Mesenchymal stem cell (in vitro differentiated cells and primary cell): ENCODE results near the gene TFR2.

Experiments
- DNase-seq: peaks from one replicate; pipeline ENCODE4 v3.0.0-alpha.2; 2013
- H2AFZ ChIP-seq: one replicate; pipeline ENCODE4 v1.6.1; 2013; ENCODE audit warnings: low read depth, mild to moderate bottlenecking, control low read depth, inconsistent platforms, low read length, moderate library complexity
- H2AK5ac ChIP-seq: 2 replicates; pipeline ENCODE4 v1.6.1; 2013; ENCODE audit warnings: low read length, moderate library complexity, mild to moderate bottlenecking, inconsistent platforms; ENCODE audit not compliant: severe bottlenecking
- H2BK120ac ChIP-seq: one replicate; pipeline ENCODE4 v1.6.1; 2013; ENCODE audit warnings: low read depth, mild to moderate bottlenecking, inconsistent platforms, low read length, moderate library complexity
- H2BK12ac ChIP-seq, 2 experiments: one replicate each; pipeline ENCODE4 v1.6.1; 2013; ENCODE audit warnings: inconsistent platforms in 2 of 2, low read length in 2 of 2, mild to moderate bottlenecking in 2 of 2, moderate library complexity in 2 of 2, control low read depth in 1 of 2
- H2BK15ac ChIP-seq: one replicate; pipeline ENCODE4 v1.6.1; 2013; ENCODE audit warnings: mild to moderate bottlenecking, low read depth, inconsistent platforms; ENCODE audit not compliant: poor library complexity, severe bottlenecking
- H2BK5ac ChIP-seq: 2 replicates; pipeline ENCODE4 v1.6.1; 2013; ENCODE audit warnings: low read depth, mild to moderate bottlenecking, low read length, control low read depth, inconsistent platforms; ENCODE audit not compliant: poor library complexity, severe bottlenecking
- H3K14ac ChIP-seq, 2 experiments: one replicate each; pipeline ENCODE4 v1.6.1; 2013; ENCODE audit warnings: inconsistent platforms in 2 of 2, low read length in 2 of 2, control low read depth in 1 of 2, mild to moderate bottlenecking in 1 of 2, moderate library complexity in 1 of 2
- H3K18ac ChIP-seq, 2 experiments: one replicate each; pipeline ENCODE4 v1.6.1; 2013; ENCODE audit warnings: inconsistent platforms in 2 of 2, low read length in 2 of 2, control low read depth in 1 of 2, low read depth in 1 of 2, mild to moderate bottlenecking in 1 of 2
- H3K23ac ChIP-seq, 2 experiments: one replicate each; pipeline ENCODE4 v1.6.1; 2013; ENCODE audit warnings: inconsistent platforms in 2 of 2, low read length in 2 of 2, mild to moderate bottlenecking in 2 of 2, moderate library complexity in 2 of 2, control low read depth in 1 of 2
- H3K27ac ChIP-seq: 2 replicates; pipeline ENCODE4 v1.5.1; 2013; ENCODE audit warnings: mild to moderate bottlenecking, moderate library complexity, low read length, control low read depth, inconsistent platforms; ENCODE audit not compliant: poor library complexity, severe bottlenecking
- H3K27me3 ChIP-seq, 2 experiments: 2 replicates each; pipeline versions ENCODE4 v1.6.1 to v1.7.0; 2013; ENCODE audit warnings: low read length in 2 of 2, mild to moderate bottlenecking in 2 of 2, moderate library complexity in 2 of 2, control low read depth in 1 of 2, inconsistent platforms in 1 of 2; ENCODE audit not compliant: control insufficient read depth in 1 of 2, insufficient read depth in 1 of 2
- H3K36me3 ChIP-seq, 2 experiments: 2 replicates each; pipeline versions ENCODE4 v1.6.1 to v1.7.0; 2013; ENCODE audit warnings: low read length in 2 of 2, control low read depth in 1 of 2, inconsistent platforms in 1 of 2, low read depth in 1 of 2, mild to moderate bottlenecking in 1 of 2; ENCODE audit not compliant: insufficient read depth in 2 of 2, control insufficient read depth in 1 of 2
- H3K4ac ChIP-seq, 2 experiments: one replicate each; pipeline ENCODE4 v1.6.1; 2013; ENCODE audit warnings: inconsistent platforms in 2 of 2, low read length in 2 of 2, mild to moderate bottlenecking in 2 of 2, moderate library complexity in 2 of 2, control low read depth in 1 of 2, low read depth in 1 of 2
- H3K4me1 ChIP-seq: 2 replicates; pipeline ENCODE4 v1.6.1; 2013; ENCODE audit warnings: low read depth, low read length, control low read depth; ENCODE audit not compliant: control insufficient read depth, insufficient read depth
- H3K4me2 ChIP-seq: 2 replicates; pipeline ENCODE4 v1.6.1; 2013; ENCODE audit warnings: low read length, mild to moderate bottlenecking, inconsistent platforms; ENCODE audit not compliant: poor library complexity, severe bottlenecking
- H3K4me3 ChIP-seq, 2 experiments: 2 replicates each; pipeline versions ENCODE4 v1.5.1 to v1.7.0; 2013; ENCODE audit warnings: low read length in 2 of 2, mild to moderate bottlenecking in 2 of 2, control low read depth in 1 of 2, low read depth in 1 of 2; ENCODE audit not compliant: insufficient read depth in 1 of 2
- H3K79me1 ChIP-seq: replicated peaks from 2 replicates; pipeline ENCODE4 v1.6.1; 2013; ENCODE audit warnings: mild to moderate bottlenecking, control low read depth, low read length, inconsistent platforms; ENCODE audit not compliant: poor library complexity, severe bottlenecking
- H3K9ac ChIP-seq: 2 replicates; pipeline ENCODE4 v1.7.0; 2013; ENCODE audit warnings: mild to moderate bottlenecking, low read length, moderate library complexity
- H3K9me3 ChIP-seq: 2 replicates; pipeline ENCODE4 v1.7.0; 2013; ENCODE audit warnings: mild to moderate bottlenecking, low read length; ENCODE audit not compliant: control insufficient read depth
- H4K8ac ChIP-seq: one replicate; pipeline ENCODE4 v1.6.1; 2013; ENCODE audit warnings: inconsistent platforms, mild to moderate bottlenecking, low read length, moderate library complexity
- H4K91ac ChIP-seq: one replicate; pipeline ENCODE4 v1.6.1; 2013; ENCODE audit warnings: mild to moderate bottlenecking, low read length, inconsistent platforms
- WGBS: methylation state at CpG from one replicate; pipeline ENCODE4 v1.1.7; 2013; ENCODE audit warnings: mixed read lengths; 5-methylcytosine and 5-hydroxymethylcytosine counted together

TFR2 gene

DNA sequence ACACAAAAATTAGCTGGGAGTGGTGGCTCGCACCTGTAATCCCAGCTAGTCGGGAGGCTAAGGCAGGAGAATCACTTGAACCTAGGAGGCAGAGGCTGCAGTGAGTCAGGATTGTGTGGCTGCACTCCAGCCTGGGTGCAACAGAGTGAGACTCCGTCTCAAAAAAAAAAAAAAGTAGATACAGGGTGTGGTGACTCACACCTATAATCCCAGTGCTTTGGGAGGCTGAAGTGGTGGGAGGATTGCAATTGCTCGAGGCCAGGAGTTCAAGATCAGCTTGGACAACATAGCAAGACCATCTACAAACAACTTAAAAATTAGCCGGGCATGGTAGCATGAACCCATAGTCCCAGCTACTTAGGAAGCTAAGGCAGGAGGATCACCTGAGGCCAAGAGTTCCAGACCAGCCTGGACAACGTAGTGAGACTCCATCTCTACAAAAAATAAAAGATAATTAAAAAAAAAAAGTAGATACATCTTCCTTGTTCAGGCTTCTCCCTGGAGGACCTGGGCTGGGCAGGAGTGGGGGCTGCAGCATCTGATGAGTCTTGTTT is 27.0 kb downstream of the TFR2 start:
- Histone ChIP-seq H3K18ac (no peak overlapping the region), H2BK12ac (no peak overlapping the region), H2AK5ac (no peak overlapping the region), H3K4me1 (peaks cover 13% of the 10 kb centered on the region), H2AFZ (no peak overlapping the region), H3K27me3 (no peaks in the 10 kb centered on the region), H3K23ac (no peak overlapping the region), H3K27ac (no peak overlapping the region), H4K91ac (no peak overlapping the region), H3K4me3 (no peak overlapping the region), H2BK15ac (no peak overlapping the region), H4K8ac (no peak overlapping the region), H3K79me1 (peaks cover 15% of the 10 kb centered on the region), H2BK5ac (no peak overlapping the region), H3K9ac (no peak overlapping the region), H2BK120ac (no peak overlapping the region), H3K9me3 (no peaks in the 10 kb centered on the region), H3K4me2 (no peak overlapping the region), H3K36me3 (peaks cover 3 to 9% of the 10 kb centered on the region in 2 experiments), H3K14ac (no peak overlapping the region), H3K4ac (no peak overlapping the region)
- no peak for DNase-seq
- WGBS = 86% methylated on average over 4 of the region's 6 CpGs

DNA sequence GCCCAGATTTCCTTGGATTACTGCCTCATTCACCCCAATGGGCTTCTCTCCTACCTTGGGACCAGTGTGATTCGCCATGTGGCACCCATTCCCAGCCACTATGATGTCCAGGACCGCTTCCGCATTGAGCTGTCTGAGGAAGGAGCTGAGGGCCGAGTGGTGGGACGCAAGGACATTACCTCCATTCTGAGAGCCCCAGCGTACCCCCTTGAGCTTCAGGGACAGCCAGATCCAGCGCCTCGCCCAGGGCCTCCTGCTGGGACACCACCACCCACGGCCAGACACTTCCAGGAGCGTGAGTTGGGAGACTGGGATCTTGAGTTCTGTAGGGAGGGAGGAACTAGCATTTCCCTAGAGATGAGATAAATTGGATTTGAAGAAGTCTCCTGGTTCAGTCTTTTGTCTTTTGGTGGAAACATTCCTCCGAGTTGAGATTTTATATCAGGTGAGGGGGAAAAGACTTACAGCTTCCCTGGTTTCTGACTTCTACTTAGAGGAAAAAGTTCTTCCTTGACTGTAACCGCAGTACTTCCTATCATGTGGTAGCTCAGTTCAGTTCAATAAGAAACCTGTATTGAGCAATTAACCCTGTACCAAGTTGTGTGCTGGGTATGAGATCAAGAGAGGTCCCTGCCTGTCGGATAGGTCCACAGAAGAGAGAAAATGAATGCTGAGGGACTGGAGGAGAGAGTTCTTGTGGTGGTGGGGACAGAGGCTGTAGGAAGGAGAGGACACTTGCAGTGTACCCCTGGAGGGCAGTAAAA is 27.8 kb downstream of the TFR2 start:
- Histone ChIP-seq H3K4me3 (peak overlapping the region; percentile 72 to 84), H3K27me3 (no peaks in the 10 kb centered on the region), H3K27ac (no peak overlapping the region), H2BK15ac (peak overlapping the region; percentile 62), H3K4me2 (peak overlapping the region; percentile 93), H3K9me3 (no peaks in the 10 kb centered on the region), H3K4ac (no peak overlapping the region), H3K18ac (no peak overlapping the region), H3K79me1 (peaks cover 15% of the 10 kb centered on the region), H2BK120ac (no peak overlapping the region), H3K36me3 (peaks cover 4 to 9% of the 10 kb centered on the region in 2 experiments), H2BK12ac (no peak overlapping the region), H2AFZ (no peak overlapping the region), H3K4me1 (peaks cover 13% of the 10 kb centered on the region), H4K91ac (no peak overlapping the region), H2AK5ac (no peak overlapping the region), H3K9ac (no peak overlapping the region), H3K23ac (no peak overlapping the region), H3K14ac (no peak overlapping the region), H4K8ac (no peak overlapping the region), H2BK5ac (no peak overlapping the region)
- WGBS = 94% methylated on average over 11 of the region's 13 CpGs
- DNase-seq = no peak

DNA sequence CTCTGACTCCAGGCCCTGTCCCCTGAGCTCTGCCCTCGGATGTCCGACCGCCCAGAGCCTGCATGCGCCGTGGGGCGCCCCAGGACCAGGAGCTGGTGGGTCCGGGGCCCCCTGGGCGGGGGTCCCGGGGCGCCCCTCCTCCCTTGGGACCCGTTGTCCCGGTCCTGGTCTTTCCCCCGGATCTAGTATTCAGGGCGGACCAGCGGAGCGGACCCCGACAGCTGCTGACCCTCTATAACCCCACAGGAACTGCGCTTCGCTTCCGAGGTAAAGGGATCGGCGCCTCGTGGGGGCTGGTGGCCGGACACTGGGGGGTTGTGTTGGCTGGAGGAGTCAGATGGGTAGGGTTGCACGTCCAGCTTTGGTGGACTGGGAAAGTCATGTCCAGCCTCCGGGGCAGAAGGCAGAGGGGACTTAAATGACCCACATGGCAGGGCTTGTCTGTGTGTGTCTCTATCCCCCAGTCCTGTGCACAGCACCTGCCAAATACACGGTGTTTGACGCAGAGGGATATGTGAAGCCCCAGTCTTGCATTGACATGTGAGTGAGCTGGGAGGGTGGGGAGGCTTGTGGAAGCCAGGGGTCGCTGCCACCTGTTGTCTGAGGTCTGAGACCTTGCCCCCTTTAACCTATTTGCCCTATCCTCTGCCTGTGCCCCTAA is 28.5 kb downstream of the TFR2 start:
- Histone ChIP-seq H3K4me1 (peaks cover 13% of the 10 kb centered on the region), H3K79me1 (peaks cover 15% of the 10 kb centered on the region), H2BK120ac (peak overlapping the region; percentile 27), H3K14ac (peak overlapping the region in 1 of 2 experiments; percentile 61), H2AFZ (peak overlapping the region; percentile 66), H3K18ac (peak overlapping the region; percentile 54 to 65), H3K9ac (peak overlapping the region; percentile 90), H3K27me3 (no peaks in the 10 kb centered on the region), H3K36me3 (peaks cover 9 to 11% of the 10 kb centered on the region in 2 experiments), H3K4me3 (peak overlapping the region; percentile 72 to 84), H2BK5ac (no peak overlapping the region), H2AK5ac (no peak overlapping the region), H3K27ac (no peak overlapping the region), H3K4me2 (peak overlapping the region; percentile 93), H3K4ac (peak overlapping the region in 1 of 2 experiments; percentile 40), H4K8ac (peak overlapping the region; percentile 2), H3K23ac (no peak overlapping the region), H2BK15ac (peak overlapping the region; percentile 76), H4K91ac (no peak overlapping the region), H2BK12ac (peak overlapping the region in 1 of 2 experiments; percentile 40), H3K9me3 (no peaks in the 10 kb centered on the region)
- peak; percentile 22 for DNase-seq
- WGBS = 10% methylated on average over 24 of the region's 29 CpGs
